GM23338 (cell line): ENCODE measurements around the gene PVALEF. TPM values are rescaled to one million over a fixed set of nuclear protein-coding genes. Genes with fewer than 3 reads are reported as not detected.

Experiments
- ATAC-seq: fragments of 200-7000 bp; cut with Tn5 transposase; 3 replicates; pipeline ENCODE4 v1.9.1; 2020
- DNase-seq: peaks from one replicate; pipeline ENCODE4 v3.0.0-alpha.2; 2015; ENCODE audit warnings: low spot score
- H2AFZ ChIP-seq: fragments of 200-600 bp; sonication (generic); 2 replicates; pipeline ENCODE4 v1.8.0; 2016; ENCODE audit warnings: antibody characterized with exemption, mild to moderate bottlenecking, moderate library complexity
- H3F3A ChIP-seq: fragments of 200-600 bp; sonication (generic); replicated peaks from 2 replicates; pipeline ENCODE4 v1.8.0; 2017; ENCODE audit warnings: antibody characterized with exemption, mixed run types, low read depth
- H3K27ac ChIP-seq: fragments of 200-600 bp; sonication (generic); 2 replicates; pipeline ENCODE4 v1.6.1; 2016; ENCODE audit warnings: low read depth
- H3K27me3 ChIP-seq: fragments of 200-600 bp; sonication (generic); 2 replicates; pipeline ENCODE4 v1.8.0; 2016; ENCODE audit warnings: mild to moderate bottlenecking, mixed run types, moderate library complexity; ENCODE audit not compliant: insufficient read depth
- H3K36me3 ChIP-seq: fragments of 200-600 bp; sonication (generic); 2 replicates; pipeline ENCODE4 v1.8.0; 2016; ENCODE audit warnings: mild to moderate bottlenecking; ENCODE audit not compliant: insufficient read depth
- H3K4me1 ChIP-seq: fragments of 200-600 bp; sonication (generic); 2 replicates; pipeline ENCODE4 v1.8.0; 2016; ENCODE audit warnings: mild to moderate bottlenecking, moderate library complexity; ENCODE audit not compliant: insufficient read depth
- H3K4me2 ChIP-seq: fragments of 200-600 bp; sonication (generic); 2 replicates; pipeline ENCODE4 v1.7.1; 2017; ENCODE audit warnings: mixed run types
- H3K4me3 ChIP-seq: fragments of 200-600 bp; sonication (generic); 2 replicates; pipeline ENCODE4 v1.6.1; 2016; ENCODE audit warnings: mixed run types
- H3K79me2 ChIP-seq: fragments of 200-600 bp; sonication (generic); replicated peaks from 2 replicates; pipeline ENCODE4 v1.8.0; 2017; ENCODE audit warnings: mild to moderate bottlenecking; ENCODE audit not compliant: insufficient read depth
- H3K9me2 ChIP-seq: fragments of 200-600 bp; sonication (generic); 2 replicates; pipeline ENCODE4 v1.8.0; 2017; ENCODE audit not compliant: insufficient read depth
- H4K20me1 ChIP-seq: fragments of 200-600 bp; sonication (generic); replicated peaks from 2 replicates; pipeline ENCODE4 v1.8.0; 2017; ENCODE audit warnings: mild to moderate bottlenecking; ENCODE audit not compliant: insufficient read depth
- H3K27ac Mint-ChIP-seq: 2 replicates; pipeline ENCODE4 v1.8.0; 2020; ENCODE audit warnings: inconsistent platforms, mild to moderate bottlenecking, moderate library complexity, mixed read lengths
- H3K27me3 Mint-ChIP-seq: 3 replicates; pipeline ENCODE4 v1.8.0; 2022; ENCODE audit warnings: low read depth, mild to moderate bottlenecking, moderate library complexity, mixed read lengths, inconsistent platforms; ENCODE audit not compliant: insufficient read depth, poor library complexity
- H3K36me3 Mint-ChIP-seq: 3 replicates; pipeline ENCODE4 v1.8.0; 2021; ENCODE audit warnings: low read depth, mild to moderate bottlenecking, inconsistent platforms, moderate library complexity, mixed read lengths
- H3K4me1 Mint-ChIP-seq: 3 replicates; pipeline ENCODE4 v1.8.0; 2020; ENCODE audit warnings: mild to moderate bottlenecking, inconsistent platforms, mixed read lengths
- H3K4me3 Mint-ChIP-seq: 3 replicates; pipeline ENCODE4 v1.8.0; 2021; ENCODE audit warnings: moderate library complexity, mild to moderate bottlenecking, inconsistent platforms, mixed read lengths
- H3K9me3 Mint-ChIP-seq: 3 replicates; pipeline ENCODE4 v1.8.0; 2020; ENCODE audit warnings: moderate library complexity, mild to moderate bottlenecking, inconsistent platforms, mixed read lengths
- CREB1 ChIP-seq: fragments of 250-450 bp; sonication (Bioruptor Pico); IDR thresholded peaks from 2 replicates; pipeline ENCODE4 v1.5.0; 2020; ENCODE audit warnings: low read depth, mild to moderate bottlenecking, moderate library complexity
- CTCF ChIP-seq, 2 experiments: fragments of 200-600 bp in 1 of 2; sonication (generic) in 1 of 2; conservative IDR thresholded peaks; 2 replicates each; pipeline versions ENCODE4 v1.5.1 to v1.6.1; 2016 to 2017; ENCODE audit warnings: antibody characterized with exemption in 2 of 2, low read depth in 2 of 2, mild to moderate bottlenecking in 2 of 2, moderate library complexity in 1 of 2
- ETS1 ChIP-seq: IDR thresholded peaks from 2 replicates; pipeline ENCODE4 v1.6.1; 2016; ENCODE audit warnings: antibody characterized with exemption
- EZH2phosphoT487 ChIP-seq: fragments of 200-600 bp; sonication (generic); IDR thresholded peaks from one replicate; pipeline ENCODE4 v1.8.1; 2018; ENCODE audit warnings: antibody characterized with exemption; ENCODE audit not compliant: unreplicated experiment
- JUNB ChIP-seq: IDR thresholded peaks from one replicate; pipeline ENCODE4 v1.6.1; 2016; ENCODE audit warnings: antibody characterized with exemption; ENCODE audit not compliant: unreplicated experiment
- NANOG ChIP-seq: IDR thresholded peaks from 2 replicates; pipeline ENCODE4 v1.6.1; 2016; ENCODE audit warnings: antibody characterized with exemption, borderline replicate concordance
- POLR2AphosphoS5 ChIP-seq: IDR thresholded peaks from 2 replicates; pipeline ENCODE4 v1.6.1; 2016; ENCODE audit warnings: antibody characterized with exemption, low read depth
- REST ChIP-seq: IDR thresholded peaks from one replicate; pipeline ENCODE4 v1.6.1; 2018; ENCODE audit warnings: antibody characterized with exemption; ENCODE audit not compliant: unreplicated experiment
- ZNF114 ChIP-seq: fragments of 250-450 bp; sonication (Bioruptor Pico); IDR thresholded peaks from 2 replicates; pipeline ENCODE4 v1.5.0; 2020; ENCODE audit warnings: mild to moderate bottlenecking, moderate library complexity
- ZNF331 ChIP-seq: fragments of 250-450 bp; sonication (Bioruptor Pico); IDR thresholded peaks from 2 replicates; pipeline ENCODE4 v1.5.0; 2020; ENCODE audit warnings: low read depth, mild to moderate bottlenecking, moderate library complexity
- polyA plus RNA-seq: library from polyadenylated mRNA; unstranded; fragments of >200 nt; fragmentation: Nextera tagmentation; extraction: Ambion mirVana; gene quantifications from 2 replicates; pipeline ENCODE4 v1.2.1, GENCODE V29; 2016
- total RNA-seq: library from RNA; depleted of rRNA; stranded (reverse); fragments of >200 nt; shearing (Covaris generic); gene quantifications from 2 replicates; pipeline ENCODE4 v1.2.3, GENCODE V29; 2014

PVALEF gene
- total and polyA plus RNA-seq, 2 experiments from 2014 or later = not detected

GRCh38 chr17:81136366-81136765, 28.9 kb upstream of the PVALEF start:
- no peaks in the 10 kb centered on the region for H3K9me2 ChIP-seq
- no peak for DNase-seq
- H3K4me1 Mint-ChIP-seq = no peaks in the 10 kb centered on the region
- peaks cover 18% of the 10 kb centered on the region for H3K9me3 Mint-ChIP-seq
- H3K36me3 Mint-ChIP-seq = no peaks in the 10 kb centered on the region; the same call in 2 of the 3 replicates
- H3K4me3 ChIP-seq = no peak overlapping the region
- H3K27me3 Mint-ChIP-seq = peaks cover 17% of the 10 kb centered on the region
- H4K20me1 ChIP-seq = no peaks in the 10 kb centered on the region
- H3K27ac ChIP-seq = no peak overlapping the region
- H3K27ac Mint-ChIP-seq = no peak overlapping the region
- H3K4me3 Mint-ChIP-seq = no peak overlapping the region
- TF ChIP-seq ZNF331 (CRISPR knock-in tag) (no peak), POLR2AphosphoS5 (no peak), NANOG (no peak), REST (no peak), EZH2phosphoT487 (no peak), ZNF114 (CRISPR knock-in tag) (no peak), ETS1 (no peak)
- H2AFZ ChIP-seq = no peak overlapping the region
- no peak for ATAC-seq
- no peaks in the 10 kb centered on the region for H3K79me2 ChIP-seq
- H3K4me2 ChIP-seq = no peak overlapping the region
- no peaks in the 10 kb centered on the region for H3K36me3 ChIP-seq
- H3F3A ChIP-seq = peaks cover 16% of the 10 kb centered on the region
- no peaks in the 10 kb centered on the region for H3K27me3 ChIP-seq
- no peaks in the 10 kb centered on the region for H3K4me1 ChIP-seq

GRCh38 chr17:81137248-81137647, 28.1 kb upstream of the PVALEF start:
- Histone ChIP-seq H3K27ac (no peak overlapping the region), H2AFZ (no peak overlapping the region), H3K4me1 (no peaks in the 10 kb centered on the region), H3K27me3 (no peaks in the 10 kb centered on the region), H3K9me2 (no peaks in the 10 kb centered on the region), H3K4me2 (no peak overlapping the region), H3K36me3 (no peaks in the 10 kb centered on the region), H3F3A (peaks cover 16% of the 10 kb centered on the region), H4K20me1 (no peaks in the 10 kb centered on the region), H3K4me3 (no peak overlapping the region), H3K79me2 (no peaks in the 10 kb centered on the region)
- no peak for DNase-seq
- no peak overlapping the region for H3K27ac Mint-ChIP-seq
- no peaks in the 10 kb centered on the region; the same call in 2 of the 3 replicates for H3K36me3 Mint-ChIP-seq
- peaks cover 18% of the 10 kb centered on the region for H3K9me3 Mint-ChIP-seq
- peaks cover 21% of the 10 kb centered on the region for H3K27me3 Mint-ChIP-seq
- no peak for ATAC-seq
- H3K4me3 Mint-ChIP-seq = no peak overlapping the region
- no peaks in the 10 kb centered on the region for H3K4me1 Mint-ChIP-seq
- TF ChIP-seq ZNF114 (CRISPR knock-in tag) (no peak), ZNF331 (CRISPR knock-in tag) (no peak), CTCF (conservative IDR thresholded peaks at IDR 0.05; ENCODE audit: low read depth in 2 of 2) (no peak), CREB1 (CRISPR knock-in tag) (no peak), JUNB (no peak), ETS1 (no peak), REST (no peak)
